K562 (cell line): ENCODE data around the gene SLC17A1. TPM values are rescaled to one million over a fixed set of nuclear protein-coding genes. Genes with fewer than 3 reads are reported as not detected.

Experiments
- BRF2 ChIP-seq: IDR thresholded peaks from 3 replicates; pipeline ENCODE4 v1.6.1; 2011; ENCODE audit warnings: borderline replicate concordance, mild to moderate bottlenecking; ENCODE audit not compliant: insufficient read length, insufficient read depth
- E2F1 ChIP-seq: sonication (generic); formaldehyde crosslinking; IDR thresholded peaks from 2 replicates; pipeline ENCODE4 v1.8.1; 2023; ENCODE audit warnings: mild to moderate bottlenecking, missing genetic modification reagents, moderate library complexity
- E4F1 ChIP-seq: fragments of 250-450 bp; sonication (Bioruptor Pico); IDR thresholded peaks from 2 replicates; pipeline ENCODE4 v1.5.0; 2021; ENCODE audit warnings: mild to moderate bottlenecking, borderline replicate concordance
- HINFP ChIP-seq: fragments of 450-650 bp; conservative IDR thresholded peaks from 2 replicates; pipeline ENCODE4 v1.6.1; 2016; ENCODE audit warnings: missing genetic modification characterization, low read depth, mild to moderate bottlenecking, control low read depth, missing compliant biosample characterization
- ZFPM2 ChIP-seq: fragments of 250-450 bp; sonication (Bioruptor Pico); IDR thresholded peaks from 2 replicates; pipeline ENCODE4 v1.5.1; 2022; ENCODE audit warnings: mild to moderate bottlenecking
- polyA plus RNA-seq, 8 experiments: library from polyadenylated mRNA; depleted of rRNA in 4 of 8; stranded (reverse) in 5 of 8; unstranded in 3 of 8; fragments of >200 nt; fragmentation: Nextera tagmentation in 2 of 8; fragmentation: Illumina TruSeq in 1 of 8; extraction: Ambion mirVana in 2 of 8; extraction: Trizol in 1 of 8; gene quantifications; 2 replicates each; pipeline versions ENCODE4 v1.2.1 to v1.2.3, GENCODE V29; 2011 to 2014; ENCODE audit warnings: inconsistent platforms in 1 of 8, missing spikeins in 1 of 8
- total RNA-seq, 7 experiments: library from RNA; depleted of rRNA in 6 of 7; stranded (reverse); fragments of >200 nt in 6 of 7; fragmentation: Illumina TruSeq in 2 of 7; extraction: Trizol in 2 of 7; gene quantifications; 2 replicates each; pipeline versions ENCODE4 v1.2.1 to v1.2.3, GENCODE V29; 2011 to 2021; ENCODE audit warnings: low replicate concordance in 1 of 7

Gene SLC17A1
- total and polyA plus RNA-seq, 9 of the 15 experiments (the other 6 are each of a cell fraction or from before 2014, with no cell fraction given): not detected

GRCh38 chr6:25793970-25794369 lies 37.9 kb downstream of the SLC17A1 start (continued):
- TF ChIP-seq BRF2 (no peak), ZFPM2 (CRISPR knock-in tag) (no peak), E2F1 (CRISPR knock-in tag) (no peak), E4F1 (CRISPR knock-in tag) (no peak), HINFP (peak; percentile 80)
- TF ChIP-seq, all 486 proteins: peak for 3
